Activated CD8-positive, alpha-beta memory T cell treated with anti-CD3 and anti-CD28 coated beads for 4 hours (primary cell): ENCODE results near the gene DLG2.

Experiments
- DNase-seq, 2 donors: peaks; one replicate each; pipeline ENCODE4 v3.0.0-alpha.2; 2020; ENCODE audit warnings: low read depth in 2 of 2

Gene DLG2

DNA sequence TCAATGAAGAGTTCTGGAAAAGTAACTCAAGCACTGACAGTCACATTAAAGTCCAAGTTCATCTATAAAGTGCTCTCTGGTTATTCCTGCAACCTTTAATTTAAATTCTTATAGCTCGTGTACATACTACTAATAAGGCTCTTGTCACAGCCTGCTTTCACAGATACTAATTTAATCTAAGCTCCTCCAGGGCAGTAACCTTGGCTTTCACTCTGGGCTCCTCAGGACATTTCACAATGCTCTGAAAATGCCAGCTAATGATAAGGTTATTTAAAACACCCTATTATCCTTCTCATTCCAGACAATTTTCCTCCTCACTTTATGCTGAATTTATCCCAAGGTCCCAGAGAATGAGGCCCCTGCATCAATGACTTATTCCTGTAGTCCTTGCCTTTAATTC is 2098.3 kb downstream of the DLG2 start:
- DNase-seq, result no peak

- no peak for DNase-seq
Measured at GRCh38 chr11:83528225-83528624, 2098.9 kb downstream of the DLG2 start.

- no peak for DNase-seq
Measured at GRCh38 chr11:83523676-83524075, 2103.5 kb downstream of the DLG2 start.

GRCh38 chr11:83522911-83523310 is 2104.2 kb downstream of the DLG2 start:
- DNase-seq, result no peak

DNA sequence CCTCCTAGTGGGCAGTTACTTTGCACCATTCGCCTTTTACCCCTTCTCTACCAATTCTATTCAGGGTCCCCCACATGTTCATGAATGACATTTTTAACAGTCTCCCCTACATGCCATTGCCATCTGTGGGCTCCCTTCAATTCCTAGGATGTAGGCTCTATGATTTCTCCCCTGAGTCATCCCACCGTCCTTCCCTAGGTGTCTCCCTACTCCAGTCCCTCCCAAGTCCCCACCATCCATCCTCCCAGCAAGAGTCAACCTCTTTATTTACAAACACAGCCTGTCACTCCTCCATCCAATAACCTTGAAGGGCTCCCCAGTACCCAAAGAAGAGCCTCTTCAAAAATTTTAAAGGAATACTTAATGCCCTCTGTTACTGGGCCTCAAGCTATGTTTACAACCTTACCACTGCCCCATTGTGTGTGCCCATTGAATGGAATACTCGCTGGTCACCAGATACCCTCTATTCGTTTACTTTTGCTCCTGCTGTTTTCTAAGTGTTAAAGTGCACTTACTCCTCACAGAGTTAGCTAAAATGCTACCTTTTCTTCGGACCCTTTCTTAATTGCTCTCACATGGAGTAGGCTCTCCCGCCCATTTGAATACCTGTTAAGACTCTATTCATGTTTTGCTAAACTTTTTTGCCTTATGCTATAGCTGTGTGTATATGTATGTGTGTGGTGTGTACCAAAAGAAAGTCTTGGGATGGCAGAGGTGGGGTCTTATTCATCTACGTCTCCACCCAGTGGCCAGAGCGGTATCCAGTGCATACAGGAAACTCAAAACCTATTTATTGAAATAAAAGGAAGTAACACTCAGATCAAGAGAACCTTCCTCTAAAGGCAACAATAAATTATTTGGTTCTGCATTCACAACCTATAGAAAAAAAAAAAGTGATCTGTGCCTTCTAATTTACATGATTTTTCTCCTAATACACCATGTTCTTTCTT is 2105.2 kb downstream of the DLG2 start:
- no peak for DNase-seq

DNA sequence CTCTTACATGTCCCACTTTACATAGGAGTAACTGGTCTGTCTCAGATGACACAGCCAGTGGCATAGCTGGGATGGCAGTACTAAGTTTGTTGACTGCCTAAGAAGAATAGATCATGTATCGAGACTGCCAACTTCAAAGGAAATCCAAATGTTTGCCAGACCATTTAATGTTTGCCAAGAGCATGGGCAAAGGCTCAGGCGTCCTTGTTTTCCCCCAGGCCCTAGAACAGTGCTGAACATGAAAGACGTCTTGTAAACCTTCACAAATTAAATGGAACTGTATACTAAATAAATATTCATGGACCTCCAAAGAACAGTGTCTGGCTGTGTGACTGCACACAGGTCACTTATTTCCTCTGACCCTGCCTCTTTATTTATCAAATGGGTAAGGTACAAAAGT is 2106.3 kb downstream of the DLG2 start:
- no peak for DNase-seq

- no peak for DNase-seq
Measured at GRCh38 chr11:83511646-83512045, 2115.5 kb downstream of the DLG2 start.

DNA sequence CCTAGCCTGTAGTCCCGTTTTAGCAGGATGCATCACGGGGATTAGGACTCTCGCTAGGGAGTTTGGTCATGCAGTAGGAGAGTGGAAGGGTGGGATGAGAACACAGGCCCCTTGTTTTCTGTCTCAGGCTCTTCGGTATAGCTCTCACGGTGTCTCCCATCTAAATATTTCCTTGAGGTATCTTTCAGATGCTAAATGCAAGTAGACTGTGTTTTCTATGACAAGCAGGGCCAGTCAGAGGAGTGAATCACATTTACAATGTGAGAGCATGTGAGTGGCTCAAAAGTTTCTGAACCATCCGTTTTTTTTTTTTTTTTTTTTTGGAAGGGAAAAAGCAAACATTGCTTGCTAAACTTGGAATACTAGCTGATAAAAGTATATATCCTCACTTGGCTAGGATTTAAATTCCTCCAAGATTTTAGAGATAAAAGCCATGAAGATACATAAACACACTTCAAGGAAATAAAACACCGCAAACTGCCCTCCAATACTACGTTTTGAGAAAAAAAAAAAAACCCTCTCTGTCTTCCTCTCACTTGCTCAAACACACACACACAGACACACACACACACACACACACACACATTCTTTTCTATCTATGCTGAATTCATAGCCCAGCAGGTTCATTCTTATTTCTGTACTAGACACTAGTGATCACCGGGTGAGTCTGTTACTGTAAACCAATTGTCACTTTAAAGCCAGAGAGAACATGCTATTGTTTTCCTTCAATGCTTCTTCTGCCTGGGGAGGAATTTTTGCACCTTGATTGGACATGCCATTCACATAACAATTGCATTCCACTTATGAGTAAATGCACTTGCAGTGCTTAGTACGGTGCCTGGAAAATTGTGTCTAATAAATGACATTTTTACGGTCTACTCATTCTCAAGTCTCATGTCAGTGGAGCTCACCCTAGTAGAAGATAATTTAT is 2116.3 kb downstream of the DLG2 start:
- DNase-seq, result no peak

DNA sequence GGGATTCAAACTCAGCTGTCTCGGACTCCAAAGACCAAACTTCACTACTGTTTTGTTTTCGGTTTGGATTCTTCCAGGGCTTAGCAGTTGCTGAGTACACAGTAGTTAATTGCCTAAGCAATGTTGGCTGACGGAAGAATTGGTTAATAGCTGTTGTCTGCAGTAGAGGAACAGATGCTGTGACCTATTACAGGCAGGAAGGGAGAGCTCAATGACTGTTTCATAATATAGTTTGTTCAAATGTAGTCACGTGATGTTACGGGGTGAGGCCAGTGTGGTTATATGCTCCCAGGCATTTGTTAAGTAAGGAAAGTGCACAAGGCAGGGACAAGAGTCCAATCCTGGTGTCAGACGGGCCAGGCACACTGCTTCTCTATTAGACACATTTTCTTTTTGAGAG is 2118.3 kb downstream of the DLG2 start:
- no peak for DNase-seq

- DNase-seq, result no peak
Measured at GRCh38 chr11:83502041-83502440, 2125.1 kb downstream of the DLG2 start.

GRCh38 chr11:83493917-83494316 is 2133.2 kb downstream of the DLG2 start:
- DNase-seq, result no peak

- no peak for DNase-seq
Measured at GRCh38 chr11:83493034-83493433, 2134.1 kb downstream of the DLG2 start.

GRCh38 chr11:83483808-83484207 is 2143.3 kb downstream of the DLG2 start:
- no peak for DNase-seq

GRCh38 chr11:83480811-83481210 is 2146.3 kb downstream of the DLG2 start:
- no peak for DNase-seq

DNA sequence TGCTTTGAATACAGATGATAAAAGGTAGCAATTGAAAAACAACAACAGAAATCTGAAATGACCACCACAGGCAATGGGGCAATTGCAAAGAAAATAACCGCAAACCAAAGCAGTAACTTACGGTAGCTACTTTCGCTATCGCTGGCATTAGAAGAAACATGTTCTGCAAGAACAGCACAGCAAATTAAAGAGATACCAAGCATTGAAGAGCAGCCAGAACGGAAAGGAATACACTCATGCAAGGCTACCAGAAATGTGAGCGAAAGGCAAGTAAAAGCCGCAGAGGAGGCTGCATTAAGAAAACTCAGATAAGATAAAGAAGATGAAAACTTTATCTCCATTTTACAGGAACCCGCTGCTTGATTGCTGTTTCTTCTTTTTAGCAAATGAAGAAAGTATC is 2146.9 kb downstream of the DLG2 start:
- no peak for DNase-seq

DNA sequence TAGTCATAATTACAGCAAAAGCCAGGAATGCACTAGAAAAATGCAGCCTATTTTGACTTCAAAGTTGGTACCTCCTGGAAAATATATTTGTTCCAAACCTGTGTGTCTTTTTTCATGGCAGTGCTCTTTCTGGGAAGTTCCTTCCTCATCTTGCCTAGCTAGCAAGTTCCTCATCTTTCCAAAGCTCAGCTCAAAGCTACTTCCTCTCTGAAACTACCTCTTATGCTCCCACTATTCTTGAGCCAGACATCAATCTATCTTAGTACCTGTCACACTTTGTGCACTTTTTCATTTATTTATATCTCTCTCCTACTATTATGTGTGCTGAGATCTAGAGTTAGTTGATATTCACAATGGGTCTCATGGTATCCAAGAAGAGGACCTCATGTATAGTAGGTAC is 2149.4 kb downstream of the DLG2 start:
- no peak for DNase-seq

- DNase-seq, result no peak
Measured at GRCh38 chr11:83475760-83476159, 2151.4 kb downstream of the DLG2 start.

GRCh38 chr11:83473743-83474142 is 2153.4 kb downstream of the DLG2 start:
- no peak for DNase-seq

DNA sequence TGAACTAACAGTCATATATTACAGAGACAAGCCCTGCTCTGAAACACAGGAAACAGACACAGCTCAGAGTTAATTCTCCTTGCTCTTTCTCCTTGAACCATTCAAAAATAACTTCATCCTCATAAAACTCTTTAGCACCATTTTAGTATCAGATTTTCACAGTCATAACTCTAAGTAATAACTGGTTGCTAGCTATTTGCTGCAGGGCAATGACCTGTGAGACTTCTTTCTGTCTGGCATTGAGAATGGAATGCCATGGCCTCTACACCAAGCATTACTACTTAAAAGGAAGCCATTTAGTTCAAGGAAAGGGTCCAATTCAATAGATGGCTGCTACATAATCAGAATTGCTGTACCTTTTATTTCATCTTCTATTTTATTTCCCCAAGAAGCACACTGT is 2154.3 kb downstream of the DLG2 start:
- no peak for DNase-seq

DNA sequence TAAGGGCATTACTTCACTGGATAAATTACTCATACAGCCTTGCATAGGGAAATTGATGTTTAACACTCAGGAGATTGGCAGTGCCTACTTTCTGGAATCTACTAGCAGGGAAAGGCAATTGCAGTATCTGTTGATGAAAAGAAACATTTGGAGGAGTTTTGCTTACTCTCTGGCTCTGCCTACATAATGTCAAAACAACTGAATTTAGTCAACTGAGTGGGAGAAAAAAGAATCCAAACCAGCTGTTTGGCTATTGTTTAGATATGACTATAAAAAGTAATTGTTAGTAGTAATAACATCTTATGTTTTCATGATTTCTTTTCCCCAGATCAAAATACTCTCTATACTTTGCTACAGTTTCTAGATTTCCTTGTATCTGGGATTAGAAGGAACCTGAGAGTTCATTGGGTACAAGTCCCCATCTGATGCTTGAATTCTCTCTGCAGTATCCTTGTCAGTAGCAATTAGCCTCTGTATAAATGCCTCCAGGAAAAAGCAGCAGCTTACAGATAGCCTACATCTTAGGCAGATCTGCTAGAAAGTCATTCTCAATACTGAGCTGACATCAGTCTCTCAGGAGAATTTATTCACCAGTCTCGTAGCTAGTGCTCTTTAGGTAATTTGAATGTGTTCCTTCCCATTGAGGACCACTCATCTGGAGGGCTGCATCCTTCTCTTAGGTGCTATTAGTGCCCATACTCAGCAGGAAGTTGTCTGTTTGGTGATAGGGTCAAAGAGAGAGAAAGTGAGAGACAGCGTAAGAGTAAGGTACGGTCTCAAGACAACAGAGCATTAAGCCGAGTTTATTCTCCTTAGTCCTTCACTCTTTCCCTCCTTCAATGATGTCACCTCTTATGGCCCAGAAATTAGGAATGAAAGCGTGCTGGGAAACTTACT is 2155.1 kb downstream of the DLG2 start:
- DNase-seq, result no peak

DNA sequence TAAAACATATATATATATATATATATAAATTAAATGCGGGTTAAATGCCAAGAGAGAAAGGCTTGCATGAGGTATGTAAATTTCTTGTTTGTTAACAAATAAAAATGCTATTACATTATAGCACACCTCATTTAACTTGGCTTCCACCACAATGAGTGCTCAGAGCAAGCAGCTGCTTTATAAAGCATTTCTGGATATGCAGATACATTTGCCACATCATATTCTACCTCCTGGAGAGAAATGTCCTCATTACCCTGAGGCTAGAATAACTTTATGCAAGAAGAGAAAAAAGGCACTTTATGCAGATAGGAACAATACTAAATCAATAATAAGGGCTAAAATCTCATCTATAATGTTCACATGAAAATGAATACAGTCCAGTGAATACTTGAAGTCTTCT is 2159.3 kb downstream of the DLG2 start:
- no peak for DNase-seq
